Neural cell (in vitro differentiated cells): ENCODE results near the gene PLOD3. TPM values are rescaled to one million over a fixed set of nuclear protein-coding genes. Genes with fewer than 3 reads are reported as not detected.

ENCODE experiments used
- H2AFZ ChIP-seq: fragments of 200-600, 300-800 bp; sonication (generic), shearing (Covaris generic); 2 replicates; pipeline ENCODE4 v1.6.0; 2014; ENCODE audit warnings: low read depth, mild to moderate bottlenecking, antibody characterized with exemption, low read length, moderate library complexity
- H3F3A ChIP-seq: fragments of 200-600 bp; shearing (Covaris generic); 2 replicates; pipeline ENCODE4 v1.6.1; 2016; ENCODE audit warnings: mild to moderate bottlenecking, moderate library complexity, mixed read lengths, antibody characterized with exemption, low read length; ENCODE audit not compliant: insufficient read depth, poor library complexity, severe bottlenecking
- H3K27ac ChIP-seq: fragments of 200-600, 300-800 bp; sonication (generic), shearing (Covaris generic); 2 replicates; pipeline ENCODE4 v1.5.1; 2014; ENCODE audit warnings: mild to moderate bottlenecking, low read length, moderate library complexity
- H3K27me3 ChIP-seq: fragments of 300-800, 200-600 bp; sonication (generic), shearing (Covaris generic); 2 replicates; pipeline ENCODE4 v1.6.0; 2014; ENCODE audit warnings: mild to moderate bottlenecking, low read depth, low read length, moderate library complexity; ENCODE audit not compliant: insufficient read depth
- H3K36me3 ChIP-seq: fragments of 300-800, 200-600 bp; sonication (generic), shearing (Covaris generic); 2 replicates; pipeline ENCODE4 v1.5.1; 2014; ENCODE audit warnings: mild to moderate bottlenecking, antibody characterized with exemption, low read length, moderate library complexity; ENCODE audit not compliant: insufficient read depth
- H3K4me2 ChIP-seq: fragments of 300-800, 200-600 bp; sonication (generic), shearing (Covaris generic); 2 replicates; pipeline ENCODE4 v1.6.0; 2014; ENCODE audit warnings: mild to moderate bottlenecking, low read length
- H3K4me3 ChIP-seq: fragments of 300-800, 200-600 bp; sonication (generic), shearing (Covaris generic); 2 replicates; pipeline ENCODE4 v1.5.1; 2014; ENCODE audit warnings: mild to moderate bottlenecking, low read length, moderate library complexity
- H3K79me2 ChIP-seq: fragments of 200-600 bp; shearing (Covaris generic); replicated peaks from 2 replicates; pipeline ENCODE4 v1.6.0; 2014; ENCODE audit warnings: mild to moderate bottlenecking, low read length, moderate library complexity; ENCODE audit not compliant: insufficient read depth
- H3K9ac ChIP-seq: fragments of 300-800, 200-600 bp; sonication (generic), shearing (Covaris generic); 2 replicates; pipeline ENCODE4 v1.6.1; 2016; ENCODE audit warnings: mild to moderate bottlenecking, low read length, mixed read lengths
- H3K9me2 ChIP-seq: fragments of 200-600 bp; shearing (Covaris generic); 2 replicates; pipeline ENCODE4 v1.6.1; 2016; ENCODE audit warnings: mild to moderate bottlenecking, low read length, mixed read lengths; ENCODE audit not compliant: insufficient read depth
- H3K9me3 ChIP-seq: fragments of 200-600, 300-800 bp; sonication (generic), shearing (Covaris generic); 2 replicates; pipeline ENCODE4 v1.6.1; 2016; ENCODE audit warnings: mild to moderate bottlenecking, mixed run types, low read length, moderate library complexity, mixed read lengths
- H4K20me1 ChIP-seq: fragments of 200-600 bp; shearing (Covaris generic); 2 replicates; pipeline ENCODE4 v1.6.1; 2016; ENCODE audit warnings: mild to moderate bottlenecking, mixed run types; ENCODE audit not compliant: insufficient read depth
- CTCF ChIP-seq: fragments of 450-650 bp; IDR thresholded peaks from 2 replicates; pipeline ENCODE4 v1.5.1; 2014; ENCODE audit warnings: antibody characterized with exemption, mild to moderate bottlenecking, moderate library complexity; ENCODE audit not compliant: poor library complexity, severe bottlenecking
- EP300 ChIP-seq: fragments of 450-650 bp; conservative IDR thresholded peaks from 2 replicates; pipeline ENCODE4 v1.6.1; 2014; ENCODE audit warnings: antibody characterized with exemption, mild to moderate bottlenecking, moderate library complexity; ENCODE audit not compliant: poor library complexity, severe bottlenecking
- EZH2 ChIP-seq: fragments of 200-600, 300-800 bp; shearing (Covaris generic), sonication (generic); IDR thresholded peaks from 2 replicates; pipeline ENCODE4 v1.6.1; 2014; ENCODE audit warnings: antibody characterized with exemption, low read length, borderline replicate concordance, mild to moderate bottlenecking; ENCODE audit not compliant: insufficient read depth, poor library complexity, severe bottlenecking
- MXI1 ChIP-seq: fragments of 450-650 bp; conservative IDR thresholded peaks from 2 replicates; pipeline ENCODE4 v1.6.1; 2014; ENCODE audit warnings: antibody characterized with exemption, mild to moderate bottlenecking; ENCODE audit not compliant: poor library complexity, severe bottlenecking
- POLR2AphosphoS5 ChIP-seq: IDR thresholded peaks from 2 replicates; pipeline ENCODE4 v1.6.1; 2012
- RAD21 ChIP-seq: fragments of 450-650 bp; conservative IDR thresholded peaks from 2 replicates; pipeline ENCODE4 v1.6.1; 2014; ENCODE audit warnings: antibody characterized with exemption, mild to moderate bottlenecking, moderate library complexity
- REST ChIP-seq: IDR thresholded peaks from 2 replicates; pipeline ENCODE4 v1.6.1; 2012; ENCODE audit warnings: borderline replicate concordance
- SMC3 ChIP-seq: fragments of 450-650 bp; conservative IDR thresholded peaks from 2 replicates; pipeline ENCODE4 v1.6.1; 2014; ENCODE audit warnings: antibody characterized with exemption, mild to moderate bottlenecking, moderate library complexity; ENCODE audit not compliant: poor library complexity
- TAF1 ChIP-seq: IDR thresholded peaks from 2 replicates; pipeline ENCODE4 v1.6.1; 2012; ENCODE audit warnings: low read depth
- polyA plus RNA-seq: library from polyadenylated mRNA; depleted of rRNA; stranded (reverse); fragments of >200 nt; gene quantifications from 2 replicates; pipeline ENCODE4 v1.2.3, GENCODE V29; 2014

PLOD3 gene
- polyA plus RNA-seq, 1 donor from 2014 or later, result 19.2 TPM

GRCh38 chr7:101189109-101189508 lies 28.3 kb downstream of the PLOD3 start:
- no peak overlapping the region for H2AFZ ChIP-seq
- no peak overlapping the region for H3K27ac ChIP-seq
- TF ChIP-seq MXI1, result no peak
- no peak for TF ChIP-seq REST
- TF ChIP-seq SMC3, result no peak
- no peak for TF ChIP-seq CTCF
- no peak for TF ChIP-seq RAD21
- no peak for TF ChIP-seq EP300
- no peak for TF ChIP-seq POLR2AphosphoS5
- no peak for TF ChIP-seq EZH2
- TF ChIP-seq TAF1, result no peak

GRCh38 chr7:101186844-101187428 lies 30.4 kb downstream of the PLOD3 start:
- no peaks in the 10 kb centered on the region for H3K9me3 ChIP-seq
- no peak overlapping the region for H2AFZ ChIP-seq
- no peak overlapping the region for H3K4me3 ChIP-seq
- no peaks in the 10 kb centered on the region for H3F3A ChIP-seq
- H3K36me3 ChIP-seq, result no peaks in the 10 kb centered on the region
- no peaks in the 10 kb centered on the region for H3K27me3 ChIP-seq
- H3K27ac ChIP-seq, result no peak overlapping the region
- H3K9ac ChIP-seq, result no peak overlapping the region
- no peaks in the 10 kb centered on the region for H3K9me2 ChIP-seq
- H3K4me2 ChIP-seq, result no peak overlapping the region
- no peaks in the 10 kb centered on the region for H3K79me2 ChIP-seq
- TF ChIP-seq EZH2 (no peak), POLR2AphosphoS5 (no peak)
- H4K20me1 ChIP-seq, result no peaks in the 10 kb centered on the region

More at GRCh38 chr7:101189109-101189508, 28.3 kb downstream of the PLOD3 start:
- Histone ChIP-seq H4K20me1 (no peaks in the 10 kb centered on the region), H3K4me2 (no peak overlapping the region), H3K9ac (no peak overlapping the region), H3K9me3 (no peaks in the 10 kb centered on the region), H3K79me2 (no peaks in the 10 kb centered on the region), H3K4me3 (no peak overlapping the region), H3K36me3 (no peaks in the 10 kb centered on the region), H3F3A (no peaks in the 10 kb centered on the region), H3K27me3 (no peaks in the 10 kb centered on the region), H3K9me2 (no peaks in the 10 kb centered on the region)
